Right cardiac atrium (tissue), 5 donors: ENCODE measurements around the gene CENPK. TPM values are rescaled to one million over a fixed set of nuclear protein-coding genes. Genes with fewer than 3 reads are reported as not detected.
"Not testable (repeated sequence)": the region's sequence is repeated elsewhere in the genome, so short reads cannot be mapped to it uniquely, and the experiment has no call there.

Experiments
- ATAC-seq, 2 donors: fragments of 200-7000 bp; cut with Tn5 transposase; one replicate each; pipeline versions ENCODE4 v1.8.0 to v1.9.1; 2020; ENCODE audit warnings: moderate library complexity in 2 of 2, mild to moderate bottlenecking in 1 of 2
- DNase-seq, 3 donors: peaks; one replicate each; pipeline ENCODE4 v3.0.0-alpha.2; 2020
- H3K27ac ChIP-seq: one replicate; pipeline ENCODE4 v1.5.1; 2013; ENCODE audit warnings: mild to moderate bottlenecking, low read length, control low read depth, moderate library complexity
- H3K27me3 ChIP-seq: one replicate; pipeline ENCODE4 v1.6.1; 2013; ENCODE audit not compliant: control insufficient read depth, insufficient read depth
- H3K4me1 ChIP-seq: one replicate; pipeline ENCODE4 v1.6.1; 2013; ENCODE audit warnings: low read length; ENCODE audit not compliant: control insufficient read depth, insufficient read depth
- H3K4me3 ChIP-seq: one replicate; pipeline ENCODE4 v1.5.1; 2013; ENCODE audit warnings: low read length, control low read depth
- H3K9me3 ChIP-seq: one replicate; pipeline ENCODE4 v1.6.1; 2013; ENCODE audit warnings: low read length; ENCODE audit not compliant: control insufficient read depth
- WGBS: extraction: QIAGEN DNeasy Blood & Tissue Kit; methylation state at CpG from one replicate; pipeline ENCODE4 v1.1.7; 2013; 5-methylcytosine and 5-hydroxymethylcytosine counted together
- intact Hi-C, 4 donors: fragments of 100-400 bp; cut with DNase I; formaldehyde crosslinking; loops; one replicate each; pipeline versions ENCODE4 v1.11.0 to v1.14.0; 2022 to 2023
- long read RNA-seq, 4 donors: library from polyadenylated mRNA; unstranded; transcript quantifications; one replicate each; pipeline ENCODE4 v2.0.0, GENCODE V29; 2020 to 2021
- polyA plus RNA-seq: library from polyadenylated mRNA; stranded (reverse); fragments of 200-250 nt; gene quantifications from one replicate; pipeline ENCODE4 v1.2.3, GENCODE V29; 2013
- total RNA-seq, 4 donors: library from RNA; stranded (reverse); fragmentation: NEBNext Ultra II Directional; extraction: Animal tissue kit (Norgen Biotek cat#: 25700); gene quantifications; one replicate each; pipeline ENCODE4 v1.2.1, GENCODE V29; 2021
- donor health status: healthy with polysubstance abuse.
- donor health status: DM: no; HTN: yes; CAD: no.
- donor health status: DM: no; HTN: no; CAD: no.
- donor health status: DM: no; HTN: yes; CAD: no; lungs with severe emphysema.
- donor health status: DM: yes; HTN: yes; CAD: no.

The CENPK gene, protein sequence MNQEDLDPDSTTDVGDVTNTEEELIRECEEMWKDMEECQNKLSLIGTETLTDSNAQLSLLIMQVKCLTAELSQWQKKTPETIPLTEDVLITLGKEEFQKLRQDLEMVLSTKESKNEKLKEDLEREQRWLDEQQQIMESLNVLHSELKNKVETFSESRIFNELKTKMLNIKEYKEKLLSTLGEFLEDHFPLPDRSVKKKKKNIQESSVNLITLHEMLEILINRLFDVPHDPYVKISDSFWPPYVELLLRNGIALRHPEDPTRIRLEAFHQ
- 1 to 10 TPM in 1 of 4 donors, under 1 TPM in 3; 0.28 to 1.1 (median 0.87) TPM for total RNA-seq
- 0.34 TPM for polyA plus RNA-seq
- long read RNA-seq, donor 1, partial matches to known transcripts: 0 of 1 reads
- long read RNA-seq, donor 1, other reads (novel, unspliced or antisense): 0 of 1 reads
- long read RNA-seq, donor 2, partial matches to known transcripts: 0 of 1 reads
- long read RNA-seq, donor 2, other reads (novel, unspliced or antisense): 0 of 1 reads
- long read RNA-seq, donor 3: 0 reads
- long read RNA-seq, donor 4: 0 reads

DNA sequence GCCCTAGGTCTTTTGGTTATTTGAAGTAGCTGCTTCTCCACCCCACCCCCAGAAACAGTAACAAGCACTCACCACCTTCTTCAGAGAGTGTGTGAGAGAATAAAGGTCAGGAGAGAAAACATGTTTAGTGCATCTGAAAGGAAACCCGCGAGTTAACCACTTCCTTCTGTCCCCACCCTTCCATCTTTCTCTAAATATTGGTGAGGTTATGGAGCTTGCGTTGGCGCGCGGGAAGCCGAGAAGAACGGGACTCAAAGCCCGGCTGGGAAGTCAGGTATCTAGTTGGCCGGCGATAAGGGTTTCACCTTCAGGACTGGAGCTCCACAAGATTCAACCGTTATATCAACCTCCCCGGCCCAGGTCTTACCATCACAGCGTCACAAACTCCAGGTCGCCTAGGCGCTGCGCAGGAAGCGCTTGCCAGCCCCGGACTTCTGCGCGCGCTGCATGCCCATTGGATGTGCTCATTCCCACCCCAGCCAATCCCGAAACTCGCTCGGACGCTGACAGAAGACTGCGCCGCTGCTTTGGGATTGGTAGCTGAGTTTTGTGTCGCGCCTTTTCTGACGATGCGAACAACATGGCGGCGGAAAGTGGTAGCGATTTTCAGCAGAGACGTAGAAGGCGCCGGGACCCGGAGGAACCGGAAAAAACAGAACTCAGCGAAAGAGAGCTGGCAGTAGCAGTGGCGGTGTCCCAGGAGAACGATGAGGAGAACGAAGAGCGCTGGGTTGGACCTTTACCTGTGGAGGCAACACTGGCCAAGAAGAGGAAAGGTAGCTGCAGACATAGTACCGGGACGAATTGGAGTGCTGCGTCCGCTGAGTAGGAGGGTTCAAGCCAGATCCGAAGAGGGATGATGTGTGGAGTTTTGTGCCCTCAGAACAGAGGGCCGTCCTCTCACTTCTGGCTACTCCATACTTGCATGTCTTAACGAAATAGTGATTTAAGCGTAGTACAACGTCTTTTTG is at the start of gene CENPK, which contains the start of gene PPWD1:
TSS of gene CENPK (minus strand) at position 438 of the 971 bp plus-strand sequence. CDS start 8,261 bp downstream, outside the sequence.
TSS of gene PPWD1 (plus strand) at position 566 of the 971 bp plus-strand sequence. CDS start at position 581, 15 bp downstream.
- Histone ChIP-seq H3K9me3 (no peaks in the 10 kb centered on the region), H3K27ac (peak within 1 kb of the TSS; percentile 87), H3K4me1 (no peaks in the 10 kb centered on the region), H3K27me3 (no peaks in the 10 kb centered on the region), H3K4me3 (peak within 1 kb of the TSS; percentile 70)
- under 1% methylated on average over 54 of the region's 54 CpGs for WGBS
- DNase-seq (peak; percentile 95 to 97 (median 96)), ATAC-seq (peak; percentile 100)
- intact Hi-C loops: no loop called here

DNA sequence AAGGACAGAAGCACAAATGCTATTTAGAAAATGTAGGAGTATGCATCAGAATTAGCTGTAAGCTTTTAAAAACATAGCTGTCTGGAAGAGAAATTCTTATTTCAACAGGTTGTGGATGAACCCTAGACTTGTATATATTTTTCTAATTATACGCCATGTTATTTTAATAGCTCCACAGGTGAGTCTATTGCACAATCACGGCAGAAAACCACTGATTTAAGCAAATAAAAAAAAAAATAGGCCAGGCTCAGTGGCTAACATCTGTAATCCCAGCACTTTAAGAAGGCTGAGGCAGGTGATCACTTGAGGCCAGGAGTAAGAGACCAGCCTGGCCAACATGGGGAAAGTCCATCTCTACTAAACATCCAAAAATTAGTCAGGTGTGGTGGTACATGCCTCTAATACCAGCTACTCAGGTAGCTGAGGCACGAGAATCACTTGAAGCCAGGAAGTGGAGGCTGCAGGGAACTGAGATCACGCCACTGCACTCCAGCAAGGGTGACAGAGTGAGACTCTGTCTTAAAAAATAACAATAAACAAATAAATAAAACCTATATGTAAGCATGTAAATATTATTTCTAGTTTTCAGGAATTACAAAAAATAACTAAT is 49.4 kb upstream of the CENPK start:
- Histone ChIP-seq H3K9me3 (no peaks in the 10 kb centered on the region), H3K4me3 (no peak overlapping the region), H3K27ac (no peak overlapping the region), H3K4me1 (no peaks in the 10 kb centered on the region), H3K27me3 (no peaks in the 10 kb centered on the region)
- WGBS: 91% methylated on average over 4 of the region's 4 CpGs
- intact Hi-C loops: no loop called here
- ATAC-seq (no peak), DNase-seq (no peak)

DNA sequence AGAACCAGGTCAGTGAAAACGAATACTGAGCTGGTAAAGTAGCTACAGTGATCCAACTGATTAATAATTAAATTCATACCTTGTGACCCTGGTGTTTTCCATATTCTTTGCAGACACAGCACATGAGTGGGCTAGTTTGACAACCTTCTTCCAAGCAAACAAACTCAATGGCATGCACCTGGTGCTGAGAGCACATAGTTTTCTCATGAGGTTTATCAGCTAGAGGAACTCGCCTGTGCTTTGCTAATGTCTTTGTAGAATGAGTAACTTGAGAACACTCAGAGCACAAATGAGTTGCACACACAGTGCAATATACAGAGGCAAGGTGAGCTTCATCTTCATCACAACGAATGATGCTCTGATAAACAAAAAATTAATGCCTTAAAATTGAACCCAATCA is 48.6 kb upstream of the CENPK start:
- no peaks in the 10 kb centered on the region for H3K27me3 ChIP-seq
- H3K4me1 ChIP-seq: no peaks in the 10 kb centered on the region
- intact Hi-C loops: no loop called here
- no peaks in the 10 kb centered on the region for H3K9me3 ChIP-seq
- 80% methylated on average over 3 of the region's 3 CpGs for WGBS
- ATAC-seq: no peak
- H3K27ac ChIP-seq: no peak overlapping the region
- no peak for DNase-seq
- H3K4me3 ChIP-seq: no peak overlapping the region

DNA sequence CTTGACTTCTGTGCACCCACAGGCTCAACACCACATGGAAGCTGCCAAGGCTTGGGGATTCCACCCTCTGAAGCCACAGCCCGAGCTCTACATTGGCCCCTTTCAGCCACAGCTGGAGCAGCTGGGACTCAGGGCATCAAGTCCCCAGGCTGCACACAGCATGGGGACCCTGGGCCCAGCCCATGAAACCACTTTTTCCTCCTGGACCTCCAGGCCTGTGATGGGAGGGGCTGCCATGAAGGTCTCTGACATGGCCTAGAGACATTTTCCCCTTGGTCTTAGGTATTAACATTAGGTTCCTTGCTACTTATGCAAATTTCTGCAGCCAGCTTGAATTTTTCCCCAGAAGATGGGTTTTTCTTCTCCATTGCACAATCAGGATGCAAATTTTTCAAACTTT is 38.8 kb upstream of the CENPK start:
- H3K9me3 ChIP-seq, H3K27ac ChIP-seq, intact Hi-C loops, H3K4me3 ChIP-seq, ATAC-seq, DNase-seq, H3K27me3 ChIP-seq, H3K4me1 ChIP-seq: not testable (repeated sequence)
- WGBS: 94% methylated on average over 1 of the region's 1 CpG

DNA sequence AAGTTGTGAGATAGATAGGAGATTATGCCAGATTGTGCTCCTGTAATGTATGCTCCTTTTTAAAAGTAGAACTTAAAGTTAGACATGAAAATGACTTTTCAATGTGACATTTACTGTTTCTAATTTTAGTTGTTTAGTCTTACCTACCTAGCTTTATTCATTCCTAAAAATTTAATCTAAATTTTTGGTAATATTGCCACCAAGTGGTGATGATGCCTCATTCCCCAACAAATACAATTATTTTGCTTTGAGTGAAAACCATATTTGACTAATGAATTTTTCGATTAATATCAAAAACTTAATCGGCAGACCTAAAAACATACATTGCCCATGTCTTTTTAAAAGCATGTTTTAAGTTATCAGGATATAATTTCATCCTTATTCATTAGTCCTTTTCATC is 25.7 kb upstream of the CENPK start:
- DNase-seq (no peak), ATAC-seq (no peak)
- Histone ChIP-seq H3K4me1 (no peaks in the 10 kb centered on the region), H3K9me3 (no peaks in the 10 kb centered on the region), H3K27ac (no peak overlapping the region), H3K4me3 (no peak overlapping the region), H3K27me3 (no peaks in the 10 kb centered on the region)
- intact Hi-C loops: no loop called here
- WGBS: 95% methylated on average over 2 of the region's 2 CpGs

DNA sequence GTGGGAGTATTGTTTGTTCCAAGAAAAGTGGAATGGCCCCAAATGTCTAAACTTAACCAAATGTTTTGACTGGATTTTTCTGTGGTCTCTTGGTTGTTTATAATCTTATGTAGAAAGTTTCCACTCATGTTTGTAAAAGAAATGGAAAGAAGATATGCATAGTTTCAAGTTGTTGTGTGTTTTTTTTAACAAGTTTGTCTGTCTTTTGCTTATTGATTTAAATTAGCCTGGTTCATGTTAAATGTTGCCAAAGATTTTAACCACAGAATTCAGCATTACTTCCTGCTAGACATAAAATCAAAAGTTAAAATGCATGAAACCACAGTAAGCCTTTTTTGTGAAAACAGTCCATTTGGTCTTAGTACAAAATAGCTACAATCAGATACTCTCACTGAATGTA is 14.2 kb upstream of the CENPK start:
- H3K4me3 ChIP-seq: no peak overlapping the region
- intact Hi-C loops: no loop called here
- H3K27ac ChIP-seq: no peak overlapping the region
- DNase-seq: no peak
- no peaks in the 10 kb centered on the region for H3K9me3 ChIP-seq
- no peaks in the 10 kb centered on the region for H3K27me3 ChIP-seq
- ATAC-seq: no peak
- H3K4me1 ChIP-seq: no peaks in the 10 kb centered on the region

DNA sequence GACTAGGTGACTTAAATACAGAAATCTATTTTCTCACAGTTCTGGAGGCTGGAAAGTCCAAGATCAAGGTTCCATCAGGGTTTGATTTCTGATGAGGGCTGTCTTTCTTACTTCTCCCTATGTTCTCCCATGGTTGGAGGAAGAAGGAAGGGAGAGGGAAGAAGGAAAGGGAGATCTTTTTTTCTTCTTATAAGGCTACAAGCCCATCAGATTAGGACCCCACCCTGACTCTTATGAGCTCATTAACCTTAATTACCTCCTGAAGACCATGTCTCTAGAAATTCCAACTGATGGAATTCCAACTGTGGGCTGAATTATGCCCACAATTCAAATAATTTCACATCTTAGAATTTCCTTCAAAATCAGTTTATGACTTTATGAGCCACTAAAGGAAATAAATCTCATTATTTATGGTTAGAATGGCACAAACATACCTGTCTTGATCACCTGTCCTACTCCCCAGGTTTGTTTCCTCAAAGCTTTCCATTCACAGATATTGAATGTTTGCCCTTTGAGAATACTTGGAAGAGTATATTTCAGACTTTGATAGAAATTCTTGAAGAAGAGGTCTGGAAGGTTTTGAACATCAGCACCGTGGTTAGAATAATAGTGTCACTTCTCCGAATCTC is 7.7 kb upstream of the CENPK start:
- Histone ChIP-seq H3K27me3 (no peaks in the 10 kb centered on the region), H3K4me3 (no peak overlapping the region), H3K4me1 (no peaks in the 10 kb centered on the region), H3K9me3 (no peaks in the 10 kb centered on the region), H3K27ac (no peak overlapping the region)
- DNase-seq: no peak
- no peak for ATAC-seq
- WGBS: 92% methylated on average over 2 of the region's 2 CpGs
- intact Hi-C loops: no loop called here

DNA sequence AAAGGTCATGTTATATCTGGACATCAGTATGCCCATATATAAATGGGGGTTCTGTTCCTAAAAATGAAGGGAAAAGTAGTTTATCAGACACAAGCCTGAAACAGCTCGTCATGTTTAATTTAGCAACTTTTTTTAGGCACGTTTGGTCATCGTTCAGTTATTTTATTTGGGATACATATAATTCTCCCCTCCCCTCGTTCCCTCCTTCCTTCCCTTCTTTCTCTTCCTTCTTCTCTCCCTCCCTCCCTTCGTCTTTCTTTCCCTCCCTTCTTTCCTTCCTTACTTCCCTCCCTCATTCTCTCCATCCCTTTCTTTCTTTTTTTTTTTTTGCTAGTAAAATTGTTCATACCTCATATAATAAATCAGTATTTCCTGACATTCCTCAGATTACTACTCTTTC is 3.5 kb upstream of the CENPK start:
- no peaks in the 10 kb centered on the region for H3K27me3 ChIP-seq
- no peak for ATAC-seq
- intact Hi-C loops: no loop called here
- no peak overlapping the region for H3K4me3 ChIP-seq
- 68% methylated on average over 5 of the region's 5 CpGs for WGBS
- no peaks in the 10 kb centered on the region for H3K4me1 ChIP-seq
- H3K27ac ChIP-seq: no peak overlapping the region
- no peak for DNase-seq
- H3K9me3 ChIP-seq: no peaks in the 10 kb centered on the region

DNA sequence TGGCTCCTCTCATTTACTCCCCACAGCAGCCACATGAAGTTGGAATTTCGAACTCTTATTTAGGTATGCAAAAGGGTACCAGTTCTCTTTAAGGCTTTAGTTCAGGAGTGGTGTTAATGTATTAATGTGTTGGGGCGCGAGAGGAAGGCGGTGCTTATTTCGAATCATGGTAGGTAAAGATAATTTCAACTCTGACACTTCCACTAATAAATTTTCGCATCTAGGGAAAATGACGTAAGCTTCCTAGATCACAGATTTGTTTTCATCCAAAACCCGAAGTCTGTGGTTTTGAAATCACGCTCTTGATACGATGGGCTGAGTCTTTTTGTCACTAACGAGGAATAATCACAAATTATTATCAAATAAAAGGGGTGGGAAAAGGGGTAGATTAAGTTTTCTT is 809 bp upstream of the CENPK start:
- no peak for ATAC-seq
- Histone ChIP-seq H3K27me3 (no peaks in the 10 kb centered on the region), H3K4me1 (no peaks in the 10 kb centered on the region), H3K9me3 (no peaks in the 10 kb centered on the region), H3K27ac (no peak overlapping the region), H3K4me3 (peak overlapping the region; percentile 70)
- DNase-seq: no peak
- 6% methylated on average over 11 of the region's 11 CpGs for WGBS
- intact Hi-C loops: no loop called here

DNA sequence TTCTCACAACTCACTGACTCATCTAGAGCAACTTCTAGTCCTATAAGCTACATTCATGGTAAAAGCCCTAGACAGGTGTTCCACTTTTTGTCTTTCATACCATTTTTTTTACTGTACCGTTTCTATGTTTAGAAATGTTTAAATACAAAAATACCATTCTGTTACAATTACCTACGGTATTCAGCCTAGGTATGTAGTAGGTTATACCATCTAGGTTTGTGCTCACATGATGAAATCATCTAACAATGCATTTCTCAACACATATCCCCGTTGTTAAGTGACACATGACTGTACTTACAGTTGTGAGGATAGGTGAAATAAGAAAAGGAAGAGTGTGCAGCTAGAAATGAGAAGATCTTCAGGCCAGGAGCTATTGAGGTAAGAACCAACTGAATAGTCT is 6.2 kb downstream of the CENPK start:
- Histone ChIP-seq H3K4me1 (no peaks in the 10 kb centered on the region), H3K9me3 (no peaks in the 10 kb centered on the region), H3K27ac (no peak overlapping the region), H3K27me3 (no peaks in the 10 kb centered on the region), H3K4me3 (no peak overlapping the region)
- ATAC-seq: no peak
- intact Hi-C loops: no loop called here
- 91% methylated on average over 3 of the region's 3 CpGs for WGBS
- DNase-seq: no peak
